HUES48 (cell line): Measurements from ENCODE around the gene ZFAND3.

Experiments
- H3K27ac ChIP-seq: one replicate; pipeline ENCODE4 v1.7.0; 2013; ENCODE audit warnings: low read depth, low read length, inconsistent platforms
- H3K27me3 ChIP-seq: 2 replicates; pipeline ENCODE4 v1.6.1; 2013; ENCODE audit warnings: mild to moderate bottlenecking, low read length; ENCODE audit not compliant: control insufficient read depth, insufficient read depth
- H3K36me3 ChIP-seq: 2 replicates; pipeline ENCODE4 v1.6.1; 2013; ENCODE audit warnings: low read length; ENCODE audit not compliant: control insufficient read depth, insufficient read depth
- H3K4me1 ChIP-seq: 2 replicates; pipeline ENCODE4 v1.6.1; 2013; ENCODE audit warnings: mild to moderate bottlenecking, low read length; ENCODE audit not compliant: control insufficient read depth, insufficient read depth
- H3K4me3 ChIP-seq: 2 replicates; pipeline ENCODE4 v1.5.1; 2013; ENCODE audit warnings: mild to moderate bottlenecking, low read depth, low read length
- H3K9ac ChIP-seq: 2 replicates; pipeline ENCODE4 v1.6.1; 2013; ENCODE audit warnings: mild to moderate bottlenecking, low read depth, low read length, moderate library complexity
- H3K9me3 ChIP-seq: 2 replicates; pipeline ENCODE4 v1.6.1; 2013; ENCODE audit warnings: low read length; ENCODE audit not compliant: control insufficient read depth, insufficient read depth

The ZFAND3 gene

DNA sequence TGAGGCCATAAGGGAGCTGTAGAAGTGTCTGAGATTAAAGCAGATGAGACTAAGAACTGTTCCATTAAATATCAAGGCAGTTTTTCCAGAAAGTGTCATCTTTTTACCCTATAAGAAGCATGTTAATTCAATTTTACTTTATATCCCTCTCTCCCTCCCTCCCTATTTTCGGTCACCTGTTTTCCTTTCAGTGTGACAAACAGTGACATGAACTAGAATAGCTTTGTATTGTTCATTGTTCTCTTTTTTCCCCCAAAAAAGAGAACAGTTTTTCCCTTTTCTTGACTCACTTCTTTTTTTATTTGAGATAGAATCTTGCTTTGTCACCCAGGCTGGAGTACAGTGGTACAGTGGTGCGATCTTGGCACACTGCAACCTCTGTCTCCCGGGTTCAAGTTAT, 269.3 kb downstream of the ZFAND3 start:
- Histone ChIP-seq H3K27me3 (no peaks in the 10 kb centered on the region), H3K9me3 (no peaks in the 10 kb centered on the region), H3K4me3 (no peak overlapping the region), H3K36me3 (peaks cover 4% of the 10 kb centered on the region; the same call in 1 of the 2 replicates), H3K4me1 (peaks cover 15% of the 10 kb centered on the region; the same call in 1 of the 2 replicates), H3K27ac (no peak overlapping the region), H3K9ac (no peak overlapping the region)

DNA sequence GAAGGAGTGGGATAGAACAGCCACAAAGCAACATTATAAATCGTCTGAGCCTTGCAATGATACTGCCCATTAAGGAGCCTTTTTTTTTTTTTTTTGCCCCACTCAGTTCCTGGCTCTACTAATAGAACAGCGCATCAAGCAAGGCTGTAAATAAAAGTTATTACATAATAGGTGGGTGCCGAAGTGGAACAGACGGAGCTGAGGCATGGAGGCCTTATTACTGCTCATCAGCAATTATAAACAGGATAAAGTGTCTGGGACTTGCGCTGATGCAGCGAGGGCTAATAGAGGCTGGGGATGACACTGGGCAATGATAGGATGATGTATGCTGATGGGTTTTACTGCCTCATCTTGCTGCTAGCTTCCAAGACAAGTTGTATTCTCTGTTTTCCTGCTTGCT, 272.1 kb downstream of the ZFAND3 start:
- no peak overlapping the region for H3K4me3 ChIP-seq
- H3K27ac ChIP-seq = no peak overlapping the region
- peaks cover 25% of the 10 kb centered on the region for H3K4me1 ChIP-seq
- H3K9ac ChIP-seq = no peak overlapping the region
- no peaks in the 10 kb centered on the region for H3K27me3 ChIP-seq
- no peaks in the 10 kb centered on the region for H3K36me3 ChIP-seq
- no peaks in the 10 kb centered on the region for H3K9me3 ChIP-seq

DNA sequence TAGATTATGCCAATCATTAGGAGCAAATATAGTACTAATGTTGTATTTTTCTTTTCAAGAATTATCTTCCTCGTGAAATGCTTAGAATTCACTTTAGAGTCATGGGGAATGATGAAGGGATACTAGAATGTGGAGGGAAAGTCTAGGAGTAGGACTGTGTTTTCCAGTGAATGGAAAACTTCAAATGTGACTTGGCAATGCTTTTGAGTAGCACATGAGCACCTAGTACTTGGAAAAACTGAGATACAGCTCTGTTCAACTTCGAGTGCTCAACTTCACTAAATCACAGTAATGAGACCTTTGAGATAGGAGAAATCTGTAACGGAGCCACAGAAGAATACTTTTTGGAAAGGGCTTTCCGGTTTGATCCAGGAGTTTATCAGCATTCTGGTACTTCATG, 272.9 kb downstream of the ZFAND3 start:
- H3K36me3 ChIP-seq = no peaks in the 10 kb centered on the region
- no peaks in the 10 kb centered on the region for H3K9me3 ChIP-seq
- H3K9ac ChIP-seq = no peak overlapping the region
- no peak overlapping the region for H3K27ac ChIP-seq
- H3K4me3 ChIP-seq = no peak overlapping the region
- H3K27me3 ChIP-seq = no peaks in the 10 kb centered on the region
- peaks cover 25% of the 10 kb centered on the region for H3K4me1 ChIP-seq

DNA sequence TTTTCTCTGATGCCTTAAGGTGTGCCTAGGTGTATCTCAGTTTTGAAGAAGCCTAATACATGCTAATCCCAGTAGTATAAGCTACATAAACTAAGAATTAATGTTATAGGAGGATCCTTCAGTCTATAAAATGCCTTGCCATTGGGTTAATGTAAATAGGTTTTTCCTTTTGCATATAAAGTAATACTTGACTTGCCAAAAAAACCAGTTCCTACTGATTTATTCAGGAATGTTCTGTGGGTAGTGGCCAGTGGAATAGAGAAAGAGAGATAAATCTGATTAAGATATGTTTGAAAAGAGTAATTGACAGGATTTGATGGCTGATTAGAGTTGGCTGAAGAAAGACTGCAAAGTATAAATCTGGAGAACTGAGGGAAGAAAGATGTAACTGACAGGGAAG, 273.4 kb downstream of the ZFAND3 start:
- Histone ChIP-seq H3K4me1 (peaks cover 25% of the 10 kb centered on the region), H3K4me3 (no peak overlapping the region)

DNA sequence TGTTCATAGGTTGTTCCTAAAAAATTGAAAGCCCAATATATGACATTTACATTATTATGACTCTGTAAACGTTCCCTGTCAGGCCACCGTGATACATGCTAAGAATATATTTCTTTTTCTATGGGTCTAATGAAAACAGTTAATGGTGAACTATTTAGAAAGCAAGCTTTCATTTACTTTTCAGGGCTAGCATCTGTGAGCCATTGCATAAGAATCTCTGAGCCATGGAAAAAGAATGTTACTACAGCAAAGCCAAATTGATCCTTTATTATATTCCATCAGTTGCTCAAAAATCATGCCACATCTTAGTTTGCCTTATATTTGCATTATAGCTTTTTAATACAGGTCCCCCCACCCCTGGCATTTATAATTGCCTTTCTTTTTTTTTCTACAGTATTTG, 275.5 kb downstream of the ZFAND3 start:
- H3K4me3 ChIP-seq = no peak overlapping the region
- H3K27ac ChIP-seq = peak overlapping the region; percentile 57
- H3K9ac ChIP-seq = no peak overlapping the region
- no peaks in the 10 kb centered on the region for H3K27me3 ChIP-seq
- H3K4me1 ChIP-seq = peaks cover 25% of the 10 kb centered on the region
- H3K9me3 ChIP-seq = no peaks in the 10 kb centered on the region
- H3K36me3 ChIP-seq = no peaks in the 10 kb centered on the region

More for the DNA sequence above, 273.4 kb downstream of the ZFAND3 start:
- H3K27ac ChIP-seq = no peak overlapping the region
- no peaks in the 10 kb centered on the region for H3K9me3 ChIP-seq
- no peaks in the 10 kb centered on the region for H3K36me3 ChIP-seq
- no peaks in the 10 kb centered on the region for H3K27me3 ChIP-seq
- H3K9ac ChIP-seq = no peak overlapping the region

DNA sequence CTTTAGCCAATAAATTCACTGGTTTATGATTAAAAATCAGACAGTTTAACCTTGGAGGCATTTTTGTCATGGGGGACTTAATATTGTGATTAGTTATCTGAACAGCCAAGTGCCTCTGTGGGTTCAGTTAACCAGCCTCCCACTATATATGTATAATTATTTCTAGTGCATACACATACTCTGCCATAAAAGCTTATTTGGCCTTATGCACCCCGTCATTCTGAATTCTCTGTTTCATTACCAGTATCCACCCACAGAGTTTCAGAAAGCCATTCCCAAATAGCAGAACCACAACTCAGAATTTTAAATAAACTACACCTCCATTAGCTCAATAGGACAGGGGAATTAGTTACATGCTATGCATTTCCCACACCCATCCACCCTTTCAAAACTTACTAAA, 279.7 kb downstream of the ZFAND3 start:
- Histone ChIP-seq H3K36me3 (no peaks in the 10 kb centered on the region), H3K9me3 (no peaks in the 10 kb centered on the region), H3K27me3 (no peaks in the 10 kb centered on the region), H3K27ac (no peak overlapping the region), H3K9ac (no peak overlapping the region), H3K4me1 (peaks cover 10% of the 10 kb centered on the region), H3K4me3 (no peak overlapping the region)

DNA sequence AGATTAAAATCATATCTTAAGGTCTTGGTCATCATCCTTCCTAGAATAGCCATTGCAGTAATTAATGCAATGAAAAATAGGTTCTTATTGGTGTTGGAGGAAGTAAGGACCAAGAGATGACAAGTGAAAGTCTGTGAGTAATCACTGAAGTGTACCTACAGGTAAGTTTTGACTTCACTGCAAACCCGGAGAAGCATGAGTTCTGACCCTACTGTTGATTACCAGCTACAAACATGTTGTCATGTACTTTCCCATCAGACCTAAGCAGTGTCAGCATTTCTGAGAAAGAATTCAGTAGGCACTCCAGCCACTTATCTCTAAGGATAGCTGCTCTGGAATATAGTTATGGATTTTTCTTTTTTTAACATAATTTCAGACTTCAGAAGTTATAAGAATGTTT, 280.9 kb downstream of the ZFAND3 start:
- no peak overlapping the region for H3K27ac ChIP-seq
- no peaks in the 10 kb centered on the region for H3K27me3 ChIP-seq
- no peaks in the 10 kb centered on the region for H3K9me3 ChIP-seq
- H3K9ac ChIP-seq = no peak overlapping the region
- no peak overlapping the region for H3K4me3 ChIP-seq
- peaks cover 3% of the 10 kb centered on the region; the same call in 1 of the 2 replicates for H3K4me1 ChIP-seq
- H3K36me3 ChIP-seq = no peaks in the 10 kb centered on the region

DNA sequence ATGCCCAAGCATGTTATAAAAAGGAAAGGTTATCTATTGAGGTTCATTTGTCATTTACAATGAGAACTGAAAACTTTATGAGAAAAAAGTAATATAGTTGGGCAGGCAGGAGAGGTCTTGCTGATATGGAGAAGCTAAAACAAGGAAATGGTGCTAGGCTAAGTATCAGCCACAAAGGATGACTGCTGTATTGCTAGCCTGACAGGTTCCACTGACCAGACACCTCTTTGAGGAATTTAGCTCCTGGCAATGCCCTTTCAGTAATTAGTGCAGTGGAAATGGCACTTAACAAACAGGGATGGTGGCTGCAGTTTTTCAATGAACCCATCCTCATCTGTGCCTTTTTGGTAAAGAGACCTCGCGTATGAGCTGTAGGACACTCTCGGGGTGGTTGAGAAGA, 284.4 kb downstream of the ZFAND3 start:
- no peaks in the 10 kb centered on the region for H3K4me1 ChIP-seq
- H3K9me3 ChIP-seq = no peaks in the 10 kb centered on the region
- H3K27me3 ChIP-seq = no peaks in the 10 kb centered on the region
- no peak overlapping the region for H3K4me3 ChIP-seq
- H3K36me3 ChIP-seq = no peaks in the 10 kb centered on the region
- no peak overlapping the region for H3K27ac ChIP-seq
- H3K9ac ChIP-seq = no peak overlapping the region

DNA sequence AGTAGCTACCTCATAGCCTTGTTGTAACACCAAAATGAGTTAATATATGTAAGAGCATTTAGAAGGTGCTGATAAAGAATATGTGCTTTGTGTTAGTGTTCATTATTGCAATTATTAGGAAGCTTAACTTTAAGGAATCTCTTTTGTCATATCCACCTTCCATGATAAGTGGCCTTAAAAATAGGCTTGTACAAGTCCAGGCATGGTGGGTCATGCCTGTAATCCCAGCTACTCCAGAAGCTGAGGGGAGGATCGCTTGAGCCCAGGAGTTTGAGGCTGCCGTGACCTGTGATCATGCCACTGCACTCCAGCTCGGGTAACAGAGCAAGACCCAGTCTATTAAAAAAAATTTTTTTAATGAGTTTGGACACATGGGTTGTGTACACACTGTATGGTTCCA, 285.5 kb downstream of the ZFAND3 start:
- H3K27ac ChIP-seq = no peak overlapping the region
- no peak overlapping the region for H3K4me3 ChIP-seq
- no peaks in the 10 kb centered on the region for H3K4me1 ChIP-seq
- H3K9ac ChIP-seq = no peak overlapping the region
- no peaks in the 10 kb centered on the region for H3K27me3 ChIP-seq
- H3K36me3 ChIP-seq = no peaks in the 10 kb centered on the region
- H3K9me3 ChIP-seq = no peaks in the 10 kb centered on the region

DNA sequence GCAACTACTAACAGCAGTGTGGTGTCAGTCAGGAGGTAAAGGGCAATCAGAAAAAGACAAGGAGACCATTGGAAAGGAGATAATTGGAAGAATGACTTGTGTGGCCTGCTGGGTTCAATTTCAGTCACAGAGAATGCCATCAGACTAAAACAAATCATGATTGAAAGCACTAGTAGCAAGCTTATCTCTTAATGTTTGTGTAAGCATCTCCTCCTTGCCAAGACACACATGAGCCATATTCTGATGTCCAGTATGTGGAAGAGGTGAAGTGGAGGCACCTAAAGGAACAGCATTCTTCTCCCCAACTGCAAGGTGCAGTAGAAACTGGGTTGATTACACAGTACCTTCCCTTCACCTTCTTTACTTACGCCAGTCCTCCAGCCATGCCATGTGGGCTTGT, 287.5 kb downstream of the ZFAND3 start:
- no peak overlapping the region for H3K9ac ChIP-seq
- no peak overlapping the region for H3K27ac ChIP-seq
- H3K27me3 ChIP-seq = no peaks in the 10 kb centered on the region
- no peaks in the 10 kb centered on the region for H3K9me3 ChIP-seq
- no peaks in the 10 kb centered on the region for H3K4me1 ChIP-seq
- H3K4me3 ChIP-seq = no peak overlapping the region
- no peaks in the 10 kb centered on the region for H3K36me3 ChIP-seq

DNA sequence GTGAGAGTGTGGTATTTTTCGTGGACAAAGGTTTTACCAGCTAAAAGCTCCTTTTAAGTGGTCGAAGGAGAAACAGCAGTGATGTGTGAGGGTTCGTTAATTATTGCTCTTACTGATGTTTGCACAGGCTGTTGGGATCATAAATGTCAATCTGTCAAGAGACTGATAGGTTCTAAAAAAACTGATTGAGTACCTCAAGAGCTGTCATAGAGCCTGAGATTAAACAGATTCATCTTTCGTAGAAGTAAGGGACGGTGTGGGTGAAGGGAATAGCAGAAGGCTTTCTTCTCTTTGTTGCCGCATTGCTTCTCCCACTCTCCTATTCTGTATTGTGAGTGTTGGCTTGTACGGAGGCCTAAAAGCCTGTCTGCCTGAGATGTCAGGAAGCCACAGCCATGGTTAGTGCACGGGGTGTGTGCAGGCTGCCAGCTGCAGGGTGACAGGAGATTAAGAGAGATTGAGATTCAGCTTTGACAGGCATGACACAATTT, 291.0 kb downstream of the ZFAND3 start:
- Histone ChIP-seq H3K4me1 (no peaks in the 10 kb centered on the region), H3K9ac (no peak overlapping the region), H3K27me3 (no peaks in the 10 kb centered on the region), H3K4me3 (no peak overlapping the region), H3K36me3 (no peaks in the 10 kb centered on the region), H3K27ac (no peak overlapping the region), H3K9me3 (no peaks in the 10 kb centered on the region)

DNA sequence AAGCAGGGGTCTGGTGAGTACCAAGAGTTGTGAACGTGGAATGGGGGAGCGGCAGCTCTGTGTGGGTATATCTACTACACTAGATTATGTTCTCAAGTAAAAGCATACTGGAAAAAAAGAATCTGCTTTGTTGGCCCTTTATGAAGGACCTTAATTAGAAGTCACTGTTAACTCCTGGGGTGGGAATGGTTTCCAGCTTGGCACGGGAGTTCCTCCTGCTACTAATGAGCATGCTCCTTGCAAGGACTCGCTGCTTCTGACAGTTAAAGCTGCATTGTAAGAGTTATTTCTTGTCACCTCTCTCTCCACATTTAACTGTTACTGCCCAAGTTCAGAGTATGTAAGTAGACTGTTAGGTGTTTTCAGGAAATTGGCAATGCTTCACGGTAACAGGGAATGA, 292.7 kb downstream of the ZFAND3 start:
- Histone ChIP-seq H3K36me3 (0 out of 2 replicates have a peak, but pooled peaks cover 3% of the 10 kb centered on the region), H3K4me3 (no peak overlapping the region), H3K4me1 (no peaks in the 10 kb centered on the region), H3K27ac (no peak overlapping the region), H3K9ac (no peak overlapping the region), H3K27me3 (no peaks in the 10 kb centered on the region), H3K9me3 (no peaks in the 10 kb centered on the region)
